HG03139 (cell line): ENCODE data around the gene LIMK1.
"Not testable (repeated sequence)": the region's sequence is repeated elsewhere in the genome, so short reads cannot be mapped to it uniquely, and the experiment has no call there.

Experiments used
- ATAC-seq: cut with Tn5 transposase; IDR thresholded peaks from one replicate; pipeline ENCODE4 v1.9.1; 2021; ENCODE audit not compliant: unreplicated experiment

The LIMK1 gene

DNA sequence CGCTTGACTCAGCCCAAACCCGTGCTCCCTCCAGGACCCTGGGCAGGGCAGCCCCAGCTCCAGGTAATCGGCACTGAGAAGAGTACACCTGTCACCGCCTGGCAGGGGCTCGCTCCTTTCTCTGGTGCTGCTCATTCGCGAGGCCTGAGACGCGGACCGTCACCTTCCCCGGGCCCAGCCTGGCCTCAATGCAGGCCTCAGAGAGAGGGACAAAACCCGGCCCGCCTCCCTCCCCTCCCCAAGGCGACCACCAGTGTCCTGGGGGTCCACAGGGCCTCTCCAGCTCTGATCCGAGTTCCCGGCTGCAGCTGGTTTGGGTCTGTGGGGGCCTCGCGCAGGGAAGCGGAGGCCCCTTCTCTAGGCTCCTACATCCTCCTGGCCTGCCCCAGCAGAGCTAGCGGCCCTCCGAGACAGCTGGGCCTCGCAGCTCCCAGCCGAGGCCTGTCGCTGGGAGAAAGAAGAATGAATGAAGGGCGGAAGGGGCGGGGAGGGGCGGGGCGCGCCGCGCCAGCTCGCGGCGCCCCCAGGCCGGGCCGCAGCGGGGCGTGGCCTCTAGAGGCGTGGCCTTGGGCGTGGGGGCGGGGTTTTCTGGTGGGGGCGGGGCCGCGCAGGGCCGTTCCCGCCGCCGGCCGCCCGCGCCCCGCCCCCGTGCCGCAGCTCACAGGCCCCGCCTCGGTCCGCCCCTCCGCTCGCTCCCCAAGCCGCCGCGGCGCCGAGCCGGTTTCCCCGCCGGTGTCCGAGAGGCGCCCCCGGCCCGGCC is at the start of gene LIMK1:
TSS of gene LIMK1 (plus strand) at position 688 of the 760 bp plus-strand sequence. CDS start 187 bp downstream, outside the sequence.
- peak; percentile 53 for ATAC-seq

DNA sequence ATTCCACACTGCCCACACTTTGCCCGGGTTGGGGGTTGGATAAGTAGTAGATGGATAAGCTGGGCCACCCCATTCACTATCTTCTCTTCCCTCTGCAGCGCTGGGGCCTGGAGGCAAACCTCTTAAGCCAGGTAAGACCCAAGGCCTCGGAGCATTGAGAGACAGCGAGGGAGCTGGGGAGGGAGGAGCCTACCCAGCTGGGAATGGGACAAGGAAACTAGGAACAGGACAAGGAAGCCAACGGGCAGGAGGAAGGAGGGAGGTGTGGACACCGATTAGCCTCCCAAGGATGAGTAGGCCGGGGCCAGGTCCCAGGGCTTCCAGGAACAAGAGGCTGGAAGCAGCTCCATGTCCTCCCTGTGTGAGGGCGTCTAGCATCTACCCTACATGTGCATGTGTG is 46.0 kb upstream of the LIMK1 start:
- ATAC-seq: no peak

DNA sequence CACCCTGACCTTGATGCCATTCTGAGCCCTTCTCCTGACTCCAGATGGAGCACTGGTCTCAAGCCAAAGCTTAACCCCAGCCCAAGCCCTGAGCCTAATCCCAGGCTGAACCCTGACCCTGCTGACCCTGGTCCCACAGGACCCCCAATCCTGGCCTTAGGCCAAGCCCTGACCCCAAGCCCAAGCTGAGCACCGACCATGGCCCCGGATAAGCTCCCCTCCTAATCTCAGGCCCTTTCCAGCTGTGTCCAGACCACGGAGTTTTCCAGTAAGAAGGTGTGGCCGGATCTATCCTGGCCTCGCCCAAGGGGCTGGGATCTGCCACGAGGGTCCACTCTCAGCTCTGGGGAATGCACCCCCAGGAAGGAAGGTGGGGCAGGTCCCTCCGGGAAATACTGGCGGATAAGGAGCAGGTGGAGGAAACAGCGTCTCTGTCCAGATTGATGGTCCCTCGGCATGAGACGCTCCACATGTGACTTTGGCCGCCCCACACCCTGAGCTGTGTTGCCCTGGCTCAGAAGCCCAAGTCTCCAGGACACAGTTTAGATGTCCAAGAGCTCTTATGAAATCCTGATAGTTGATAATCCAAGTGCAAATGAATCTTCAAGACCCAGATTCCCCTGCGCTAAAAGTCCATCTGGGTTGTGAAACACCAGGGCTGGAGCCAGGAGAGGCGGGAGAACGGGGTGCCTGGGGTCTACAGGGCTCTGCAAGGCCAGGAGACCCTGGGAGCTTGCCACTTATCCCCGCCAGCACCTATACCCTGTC is 45.2 kb upstream of the LIMK1 start:
- no peak for ATAC-seq

DNA sequence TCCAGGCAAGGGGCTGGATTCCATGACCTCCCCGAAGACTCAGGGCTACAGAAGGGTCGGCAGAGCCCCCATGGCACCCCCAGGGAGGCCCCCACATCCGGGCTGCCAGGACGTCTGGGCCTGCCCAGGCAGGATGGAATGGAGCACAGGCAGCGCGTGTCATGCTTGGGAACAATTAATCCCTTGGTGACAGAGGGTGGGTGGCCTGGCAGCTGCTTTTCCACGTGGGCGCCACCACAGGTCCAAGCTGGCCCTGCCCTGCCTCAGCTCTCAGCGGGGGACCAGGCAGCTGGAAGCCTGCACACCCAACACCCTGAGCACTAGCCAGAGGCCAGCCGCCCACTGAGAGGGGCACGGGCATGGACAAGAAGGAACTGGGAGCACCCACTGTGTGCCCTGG is 44.3 kb upstream of the LIMK1 start:
- no peak for ATAC-seq

DNA sequence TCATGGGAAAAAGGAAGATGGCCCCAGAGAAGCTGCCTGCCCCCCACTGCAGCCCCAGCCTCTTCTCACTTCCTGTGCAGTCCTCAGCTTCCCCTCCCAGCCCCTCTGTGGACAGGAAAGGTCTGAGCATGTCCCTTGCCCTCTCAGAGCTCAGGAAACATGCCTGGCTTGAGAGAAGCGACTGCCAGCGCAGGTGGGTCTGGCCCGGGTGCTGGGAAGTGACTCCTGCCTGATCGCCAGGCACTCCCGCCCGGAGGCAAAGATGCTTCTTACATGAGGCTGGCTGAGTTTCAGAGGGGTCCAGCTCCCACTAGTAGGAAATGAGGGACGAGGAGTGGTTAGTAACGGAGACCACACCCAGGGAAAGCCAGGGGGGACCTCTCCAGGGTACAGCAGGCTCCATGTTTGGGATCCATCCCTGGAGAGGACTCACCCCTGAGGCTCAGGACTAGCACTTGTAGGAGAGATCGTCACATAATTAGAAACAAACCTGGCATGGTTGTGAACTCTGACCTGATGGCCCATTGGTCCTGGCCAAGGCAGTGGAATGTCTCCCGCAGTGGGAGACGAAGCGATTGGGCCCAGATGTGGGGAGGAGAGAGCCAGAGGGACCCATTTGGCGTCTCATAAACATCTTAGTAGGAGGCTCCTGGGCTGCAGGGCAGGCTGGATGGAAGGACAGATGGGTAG is 43.4 kb upstream of the LIMK1 start:
- no peak for ATAC-seq

DNA sequence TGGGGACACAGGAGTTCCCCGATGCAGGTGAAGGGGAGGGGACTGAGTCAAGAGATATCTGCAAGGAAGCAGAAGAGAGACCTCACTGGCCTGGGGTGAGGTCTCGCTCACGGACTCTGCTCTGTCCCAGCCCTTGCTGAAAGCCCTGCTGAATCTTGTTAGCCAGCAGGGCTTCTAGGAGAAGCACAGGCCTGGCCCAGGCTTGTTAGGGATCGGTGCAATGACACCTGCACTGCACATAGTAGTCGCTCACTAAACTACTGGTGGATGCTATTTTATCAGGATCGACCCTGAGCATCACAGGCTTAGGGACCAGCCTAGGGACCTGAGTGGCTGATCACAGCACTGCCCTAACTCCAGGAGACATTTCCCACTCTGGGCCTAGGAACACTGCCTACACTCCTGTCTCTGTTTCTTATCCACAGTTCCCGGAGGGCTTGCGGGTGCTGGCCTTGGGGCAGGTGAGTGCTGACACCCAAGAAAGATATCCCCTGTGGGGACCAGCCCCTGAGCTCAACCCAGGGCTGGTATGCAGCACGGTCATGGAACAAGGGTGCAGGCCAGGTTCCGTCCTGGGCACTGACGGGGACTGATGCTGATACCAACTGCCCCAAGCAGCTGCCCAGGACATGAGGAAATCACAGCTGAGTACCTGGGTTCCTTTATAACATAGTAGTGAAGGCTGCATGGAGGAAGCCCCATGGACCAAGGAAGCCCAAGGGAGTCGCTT is 42.6 kb upstream of the LIMK1 start:
- no peak for ATAC-seq

DNA sequence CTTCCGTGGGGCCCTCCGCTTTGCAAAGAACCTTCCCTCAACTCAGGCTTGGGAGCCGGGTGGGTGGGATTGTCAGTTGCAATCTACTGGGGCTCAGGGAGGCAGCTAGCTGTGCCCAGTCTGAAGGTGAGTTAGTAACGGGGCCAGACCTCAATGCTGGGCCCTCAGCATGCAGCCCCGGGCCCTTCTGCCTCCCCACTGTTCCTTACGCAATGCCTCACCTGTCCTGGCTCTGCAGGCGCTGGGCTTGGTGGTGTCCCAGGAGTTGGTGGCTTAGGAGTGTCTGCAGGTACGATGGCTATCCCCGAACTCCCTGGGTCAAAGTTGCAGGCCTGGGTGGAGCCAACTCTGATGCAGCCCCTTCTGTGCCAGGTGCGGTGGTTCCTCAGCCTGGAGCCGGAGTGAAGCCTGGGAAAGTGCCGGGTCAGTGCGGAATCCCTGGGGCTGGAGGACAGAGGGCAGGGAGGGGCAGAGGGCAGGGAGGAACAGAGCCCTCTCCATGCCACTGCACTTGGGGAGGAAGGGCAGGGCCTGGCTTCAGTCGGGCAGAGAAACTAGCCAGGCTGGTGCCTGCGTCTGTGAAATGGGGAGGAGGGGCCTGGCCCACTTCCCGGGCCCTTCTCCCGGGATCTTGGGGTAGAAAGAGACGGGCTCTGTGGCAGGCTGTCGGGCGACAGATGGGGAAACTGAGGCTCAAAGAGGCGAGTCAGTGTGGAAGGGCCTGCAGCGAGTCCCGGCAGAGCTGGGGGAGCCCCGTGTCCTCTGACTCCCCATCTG is 40.7 kb upstream of the LIMK1 start:
- ATAC-seq: no peak

DNA sequence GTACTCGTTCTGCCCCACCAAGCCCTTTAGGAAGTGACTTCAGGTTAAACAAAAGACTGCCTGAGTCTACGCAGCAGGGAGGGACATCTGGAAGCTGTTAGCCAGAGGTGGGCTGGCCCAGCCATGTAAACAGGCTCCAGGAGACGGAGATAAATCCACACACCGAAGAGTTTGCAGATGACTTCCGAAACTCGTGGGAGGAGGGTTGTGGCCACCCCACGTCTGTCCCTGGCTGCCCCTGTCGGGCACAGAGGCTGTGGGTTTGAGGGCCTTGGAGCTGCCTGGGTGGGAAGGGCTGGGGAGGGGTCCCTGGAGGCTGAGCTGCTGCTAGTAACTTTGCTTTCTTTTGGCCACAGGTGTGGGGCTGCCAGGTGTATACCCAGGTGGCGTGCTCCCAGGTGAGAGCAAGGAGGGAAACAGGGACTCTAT is 40.1 kb upstream of the LIMK1 start:
- ATAC-seq: no peak

DNA sequence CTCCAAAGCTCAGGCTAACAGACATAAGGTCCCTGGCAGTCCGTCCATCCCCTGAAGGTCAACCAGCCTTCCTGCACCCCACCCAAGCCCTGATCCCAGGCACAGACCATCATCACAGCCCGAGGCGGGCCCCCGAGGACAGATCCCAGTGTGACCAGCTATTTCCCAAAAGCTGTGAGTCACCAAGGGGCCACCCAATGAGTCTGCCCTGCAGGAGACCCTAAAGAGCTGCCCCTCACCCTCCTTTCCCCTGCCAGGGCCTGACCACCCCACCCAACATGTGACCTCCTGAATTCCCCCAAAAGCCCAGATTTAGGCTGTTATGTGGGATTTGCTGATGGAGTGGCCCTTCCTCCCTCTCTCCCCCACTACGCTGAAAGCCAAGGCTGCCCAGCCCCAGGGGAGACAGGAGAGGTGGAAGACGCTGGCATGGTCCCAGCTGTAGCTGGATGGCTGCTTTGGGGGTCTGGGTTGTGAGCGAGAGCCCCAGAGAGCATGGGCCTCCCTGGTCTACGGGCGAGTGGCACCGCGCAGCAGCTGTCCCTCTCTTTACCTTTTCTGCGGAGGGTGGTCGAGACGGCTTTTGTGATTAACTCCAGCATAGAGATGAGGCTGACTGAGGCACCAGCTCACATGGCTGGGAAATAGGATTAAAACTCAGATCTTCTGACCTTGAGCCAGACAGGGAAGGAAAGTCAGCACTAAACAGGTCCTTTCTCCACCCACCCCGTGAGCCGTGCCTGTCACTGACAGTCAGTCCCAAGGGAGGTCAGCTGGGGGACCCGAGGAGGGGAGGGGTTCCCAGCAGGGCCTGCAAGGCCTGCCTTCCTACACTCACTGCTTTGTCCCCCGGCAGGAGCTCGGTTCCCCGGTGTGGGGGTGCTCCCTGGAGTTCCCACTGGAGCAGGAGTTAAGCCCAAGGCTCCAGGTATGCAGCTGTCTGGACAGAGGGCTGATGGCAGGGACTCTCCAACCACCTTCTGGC is 38.9 kb upstream of the LIMK1 start:
- no peak for ATAC-seq

DNA sequence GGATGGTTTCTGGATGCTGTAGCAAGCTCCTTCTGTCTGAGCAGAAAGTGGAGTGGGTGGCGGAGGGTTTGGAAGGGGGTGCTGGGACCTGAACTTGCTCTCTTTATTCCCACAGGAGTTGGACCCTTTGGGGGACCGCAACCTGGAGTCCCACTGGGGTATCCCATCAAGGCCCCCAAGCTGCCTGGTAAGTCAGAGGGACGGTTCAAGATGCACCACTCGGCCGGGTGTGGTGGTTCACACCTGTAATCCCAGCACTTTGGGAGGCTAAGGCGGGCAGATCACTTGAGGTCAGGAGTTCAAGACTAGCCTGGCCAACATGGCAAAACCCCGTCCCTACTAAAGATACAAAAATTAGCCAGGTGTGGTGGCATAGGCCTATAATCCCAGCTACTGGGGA is 37.0 kb upstream of the LIMK1 start:
- ATAC-seq: not testable (repeated sequence)

DNA sequence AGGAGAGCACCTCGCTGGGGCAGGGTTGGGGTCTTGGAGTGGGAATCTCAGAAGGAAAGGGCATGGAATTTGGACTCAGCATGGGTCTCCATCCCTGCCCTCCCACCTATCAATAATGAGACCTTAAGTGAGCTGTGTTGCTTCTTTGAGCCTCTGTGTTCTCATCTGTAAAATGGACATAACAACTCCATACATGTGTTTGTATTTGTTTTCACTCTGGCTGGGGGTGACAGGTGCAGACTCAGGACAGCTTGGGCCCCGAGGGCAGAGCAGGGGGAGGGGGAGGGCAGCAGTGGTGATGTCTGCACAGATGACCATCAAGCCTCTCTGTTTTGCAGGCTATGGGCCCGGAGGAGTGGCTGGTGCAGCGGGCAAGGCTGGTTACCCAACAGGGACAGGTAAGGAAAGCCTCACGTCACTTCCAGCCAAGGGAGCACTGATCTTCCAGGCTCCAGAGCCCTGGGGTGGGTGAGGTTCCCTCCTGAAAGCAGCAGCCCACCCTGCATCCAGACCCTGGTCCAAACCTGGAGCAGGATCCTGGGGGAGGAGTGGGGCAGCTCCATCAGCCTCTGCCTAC is 35.7 kb upstream of the LIMK1 start:
- ATAC-seq: no peak

DNA sequence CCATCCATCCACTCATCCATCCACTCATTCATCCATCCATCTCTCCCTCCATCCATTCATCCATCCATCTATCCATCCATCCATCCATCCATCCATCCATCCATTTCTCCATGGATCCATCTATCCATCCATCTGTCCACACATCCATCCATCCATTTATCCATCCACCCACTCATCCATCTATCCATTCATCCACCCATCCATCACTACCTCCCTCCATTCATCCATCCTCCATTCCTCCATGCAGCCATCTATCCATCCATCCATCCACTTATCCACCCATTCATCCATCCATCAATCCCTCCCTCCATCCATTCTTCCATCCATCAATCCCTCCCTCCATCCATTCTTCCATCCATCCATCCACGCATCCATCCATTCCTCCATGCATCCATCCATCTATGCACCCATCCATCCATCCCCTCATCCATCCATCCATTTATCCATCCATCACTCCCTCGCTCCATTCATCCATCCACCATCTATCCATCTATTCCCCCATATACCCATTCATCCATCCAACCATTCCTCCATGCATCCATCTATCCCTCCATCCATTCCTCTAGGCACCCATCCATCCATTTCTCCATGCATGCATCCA is 34.5 kb upstream of the LIMK1 start:
- no peak for ATAC-seq

DNA sequence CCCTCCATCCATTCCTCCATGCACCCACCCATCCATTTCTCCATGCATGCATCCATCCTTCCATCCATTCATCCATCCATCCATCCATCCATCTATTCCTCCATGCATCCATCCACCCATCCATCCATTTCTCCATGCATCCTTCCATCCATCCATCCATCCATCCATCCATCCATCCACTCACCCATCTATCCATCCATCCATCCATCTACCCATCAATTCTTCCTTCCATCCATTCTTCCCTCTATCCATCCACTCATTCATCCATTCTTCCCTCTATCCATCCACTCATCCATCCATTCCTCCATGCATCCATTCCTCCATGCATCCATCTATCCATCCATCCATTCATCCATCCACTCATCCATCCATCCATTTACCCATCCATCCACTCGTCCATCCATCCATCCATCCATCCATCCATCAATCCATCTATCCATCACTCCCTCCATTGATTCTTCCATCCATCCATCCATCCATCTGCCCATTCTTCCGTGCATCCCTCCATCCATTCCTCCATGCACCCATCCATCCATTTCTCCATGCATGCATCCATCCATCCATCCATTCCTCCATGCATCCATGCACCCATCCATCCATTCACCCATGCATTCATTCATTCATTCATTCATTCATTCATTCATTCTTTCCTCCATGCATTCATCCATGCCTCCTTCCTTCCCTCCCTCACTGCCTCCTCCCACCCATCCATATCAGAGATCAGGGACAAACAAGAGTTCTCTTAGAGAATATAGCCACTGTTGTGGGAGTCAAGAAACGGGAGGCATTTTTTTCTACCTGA is 33.4 kb upstream of the LIMK1 start:
- ATAC-seq: no peak

DNA sequence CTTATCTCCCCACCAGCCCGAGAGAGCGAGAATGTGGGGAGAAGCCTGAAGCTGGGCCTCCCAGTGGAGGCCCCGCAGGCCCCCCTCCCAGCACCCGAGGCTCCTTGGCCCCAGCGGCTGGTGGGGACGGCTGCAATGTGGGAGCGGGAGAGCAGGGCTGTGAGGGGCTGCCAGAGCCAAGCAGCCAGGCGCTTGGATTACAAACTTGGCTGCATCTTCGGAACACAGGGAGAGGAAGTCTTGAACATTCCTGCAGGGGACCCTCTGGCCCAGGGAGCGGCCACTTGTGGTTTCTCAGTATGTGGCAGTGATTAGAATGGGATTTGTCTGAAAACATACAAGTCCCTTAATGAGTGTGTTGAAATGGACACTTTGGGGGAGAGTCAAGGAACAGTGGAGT is 32.4 kb upstream of the LIMK1 start:
- ATAC-seq: no peak

DNA sequence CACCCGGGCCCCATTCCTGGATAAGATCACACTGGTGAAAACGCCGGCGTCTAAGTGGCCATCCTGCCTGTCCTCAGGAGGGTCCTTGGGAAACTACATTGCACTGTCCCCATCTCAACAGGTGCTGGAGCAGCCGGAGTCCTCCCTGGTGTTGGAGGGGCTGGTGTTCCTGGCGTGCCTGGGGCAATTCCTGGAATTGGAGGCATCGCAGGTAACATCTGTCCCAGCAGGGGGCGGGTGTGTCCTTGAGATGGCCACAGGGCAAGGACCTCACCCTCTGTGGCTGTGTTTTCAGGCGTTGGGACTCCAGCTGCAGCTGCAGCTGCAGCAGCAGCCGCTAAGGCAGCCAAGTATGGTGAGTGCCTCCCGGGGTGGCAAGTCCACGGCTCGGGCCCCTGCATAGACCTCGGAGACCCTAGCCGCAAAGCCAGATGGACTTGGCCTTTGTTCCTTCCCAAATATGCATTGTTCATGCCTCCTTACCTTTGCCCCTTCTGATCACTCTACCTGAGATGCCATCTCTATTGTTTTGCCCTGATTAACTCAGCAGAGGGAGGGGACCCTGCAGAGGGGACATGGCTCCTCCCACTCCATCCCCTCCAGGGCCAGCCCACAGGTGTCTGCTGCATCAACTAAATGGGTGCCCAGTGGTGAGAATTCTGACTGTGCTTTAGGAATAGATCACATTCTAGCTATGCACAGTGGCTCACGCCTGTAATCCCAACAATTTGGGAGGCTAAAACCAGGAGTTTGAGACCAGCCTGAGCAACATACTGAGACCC is 31.8 kb upstream of the LIMK1 start:
- ATAC-seq: no peak

DNA sequence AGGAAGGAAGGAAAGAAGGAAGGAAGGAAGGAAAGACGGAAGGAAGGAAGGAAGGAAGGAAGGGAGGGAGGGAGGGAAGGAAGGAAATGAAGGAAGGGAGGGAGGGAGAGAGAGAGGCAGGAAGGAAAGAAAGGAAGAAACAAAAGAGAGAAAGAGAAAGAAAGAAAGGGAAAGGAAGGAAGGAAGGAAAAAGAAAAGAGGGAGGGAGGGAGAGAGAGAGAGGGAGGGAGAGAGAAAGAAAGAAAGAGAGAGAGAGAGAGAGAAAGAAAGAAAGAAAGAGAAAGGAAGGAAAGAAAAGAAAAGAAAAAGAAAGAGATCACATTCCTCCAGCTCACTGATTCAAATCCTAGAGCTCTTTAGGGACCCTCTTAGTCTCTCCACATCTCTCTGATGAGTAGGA is 31.0 kb upstream of the LIMK1 start:
- no peak for ATAC-seq
